T-helper 1 cell treated with Interleukin-12 subunit alpha and Interleukin-12 subunit beta and Interleukin-4 antibody, amounts not matched to agents 30 μg/mL and 1 μg/mL, for 36 hours (primary cell): ENCODE measurements around the gene RIPPLY3.
"Not testable (repeated sequence)": the region's sequence is repeated elsewhere in the genome, so short reads cannot be mapped to it uniquely, and the experiment has no call there.

ENCODE experiments used
- H3K27ac Mint-ChIP-seq: one replicate; pipeline ENCODE4 v1.8.0; 2021; ENCODE audit warnings: mild to moderate bottlenecking, mixed read lengths
- H3K27me3 Mint-ChIP-seq: one replicate; pipeline ENCODE4 v1.8.0; 2021; ENCODE audit warnings: low read depth, mixed read lengths
- H3K36me3 Mint-ChIP-seq: one replicate; pipeline ENCODE4 v1.8.0; 2021; ENCODE audit warnings: low read depth, mixed read lengths
- H3K4me1 Mint-ChIP-seq: one replicate; pipeline ENCODE4 v1.8.0; 2021; ENCODE audit warnings: low read depth, mixed read lengths
- H3K4me3 Mint-ChIP-seq: one replicate; pipeline ENCODE4 v1.8.0; 2021; ENCODE audit warnings: mild to moderate bottlenecking, moderate library complexity, mixed read lengths
- H3K9me3 Mint-ChIP-seq: one replicate; pipeline ENCODE4 v1.8.0; 2021; ENCODE audit warnings: mixed read lengths

Gene RIPPLY3

GRCh38 chr21:37026499-37026898 lies 20.0 kb downstream of the RIPPLY3 start:
- H3K9me3 Mint-ChIP-seq: no peaks in the 10 kb centered on the region
- H3K27me3 Mint-ChIP-seq: peaks cover 10% of the 10 kb centered on the region
- H3K27ac Mint-ChIP-seq: no peak overlapping the region

DNA sequence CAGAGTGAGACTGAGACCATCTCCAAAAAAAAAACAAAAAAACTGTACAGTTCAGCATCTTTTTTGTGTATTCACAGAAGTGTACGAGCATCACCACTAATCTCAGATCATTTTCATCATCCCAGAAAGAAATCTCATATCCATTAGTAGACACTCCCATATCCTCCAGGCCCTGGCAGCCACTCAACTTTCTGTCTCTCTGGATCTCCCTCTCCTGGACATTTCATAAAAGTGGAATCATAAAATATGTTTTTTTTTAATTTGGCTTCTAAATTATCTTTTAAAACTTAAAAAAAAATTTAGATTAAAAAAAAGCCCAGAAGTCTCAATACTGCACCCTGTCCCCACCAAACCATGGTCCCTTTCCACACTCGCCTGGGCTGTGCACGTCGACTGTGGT lies 22.1 kb downstream of the RIPPLY3 start:
- peaks cover 13% of the 10 kb centered on the region for H3K27me3 Mint-ChIP-seq
- no peak overlapping the region for H3K4me3 Mint-ChIP-seq
- H3K4me1 Mint-ChIP-seq: no peaks in the 10 kb centered on the region
- no peaks in the 10 kb centered on the region for H3K36me3 Mint-ChIP-seq
- no peak overlapping the region for H3K27ac Mint-ChIP-seq
- no peaks in the 10 kb centered on the region for H3K9me3 Mint-ChIP-seq

More at GRCh38 chr21:37026499-37026898, 20.0 kb downstream of the RIPPLY3 start:
- H3K4me3 Mint-ChIP-seq: no peak overlapping the region
- no peaks in the 10 kb centered on the region for H3K36me3 Mint-ChIP-seq
- no peaks in the 10 kb centered on the region for H3K4me1 Mint-ChIP-seq

- H3K9me3 Mint-ChIP-seq: no peaks in the 10 kb centered on the region
- H3K27ac Mint-ChIP-seq: no peak overlapping the region
- no peaks in the 10 kb centered on the region for H3K36me3 Mint-ChIP-seq
- peaks cover 13% of the 10 kb centered on the region for H3K27me3 Mint-ChIP-seq
- H3K4me1 Mint-ChIP-seq: no peaks in the 10 kb centered on the region
- no peak overlapping the region for H3K4me3 Mint-ChIP-seq
These were observed 24.4 kb downstream of the RIPPLY3 start for GRCh38 chr21:37030864-37031263.

DNA sequence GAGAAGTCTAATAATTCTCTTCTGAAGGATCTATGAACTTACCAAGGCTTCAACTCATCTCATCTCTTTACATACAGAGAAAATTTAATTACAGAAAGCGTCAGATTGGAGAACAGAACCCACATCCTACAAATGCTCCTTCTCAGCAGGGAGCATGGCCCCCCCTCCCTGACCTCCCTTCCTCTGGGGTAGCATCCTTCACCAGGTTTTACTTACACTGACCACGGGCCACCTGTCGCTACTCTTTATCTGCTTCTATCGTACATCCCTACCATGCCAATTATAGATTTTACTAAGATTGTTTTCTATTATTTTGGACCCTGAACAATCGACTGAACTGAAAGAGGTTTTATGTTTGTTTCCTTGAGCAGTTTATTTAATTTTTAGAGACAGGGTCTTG lies 25.8 kb downstream of the RIPPLY3 start:
- Mint-ChIP-seq H3K4me3 (no peak overlapping the region), H3K36me3 (no peaks in the 10 kb centered on the region), H3K27ac (no peak overlapping the region)

GRCh38 chr21:37032877-37033471 lies 26.5 kb downstream of the RIPPLY3 start:
- Mint-ChIP-seq H3K4me1 (no peaks in the 10 kb centered on the region), H3K9me3 (no peaks in the 10 kb centered on the region), H3K36me3 (no peaks in the 10 kb centered on the region), H3K4me3 (no peak overlapping the region), H3K27ac (no peak overlapping the region), H3K27me3 (peaks cover 5% of the 10 kb centered on the region)

More for the DNA sequence above, 25.8 kb downstream of the RIPPLY3 start:
- no peaks in the 10 kb centered on the region for H3K4me1 Mint-ChIP-seq
- no peaks in the 10 kb centered on the region for H3K9me3 Mint-ChIP-seq
- peaks cover 5% of the 10 kb centered on the region for H3K27me3 Mint-ChIP-seq

GRCh38 chr21:37034394-37034793 lies 27.9 kb downstream of the RIPPLY3 start:
- not testable (repeated sequence) for H3K27ac Mint-ChIP-seq

GRCh38 chr21:37036177-37036576 lies 29.7 kb downstream of the RIPPLY3 start:
- Mint-ChIP-seq H3K9me3 (no peaks in the 10 kb centered on the region), H3K36me3 (no peaks in the 10 kb centered on the region), H3K27ac (no peak overlapping the region), H3K4me3 (no peak overlapping the region), H3K4me1 (no peaks in the 10 kb centered on the region), H3K27me3 (peaks cover 5% of the 10 kb centered on the region)

More at GRCh38 chr21:37034394-37034793, 27.9 kb downstream of the RIPPLY3 start:
- not testable (repeated sequence) for H3K9me3 Mint-ChIP-seq, H3K36me3 Mint-ChIP-seq, H3K4me1 Mint-ChIP-seq, H3K27me3 Mint-ChIP-seq, H3K4me3 Mint-ChIP-seq

DNA sequence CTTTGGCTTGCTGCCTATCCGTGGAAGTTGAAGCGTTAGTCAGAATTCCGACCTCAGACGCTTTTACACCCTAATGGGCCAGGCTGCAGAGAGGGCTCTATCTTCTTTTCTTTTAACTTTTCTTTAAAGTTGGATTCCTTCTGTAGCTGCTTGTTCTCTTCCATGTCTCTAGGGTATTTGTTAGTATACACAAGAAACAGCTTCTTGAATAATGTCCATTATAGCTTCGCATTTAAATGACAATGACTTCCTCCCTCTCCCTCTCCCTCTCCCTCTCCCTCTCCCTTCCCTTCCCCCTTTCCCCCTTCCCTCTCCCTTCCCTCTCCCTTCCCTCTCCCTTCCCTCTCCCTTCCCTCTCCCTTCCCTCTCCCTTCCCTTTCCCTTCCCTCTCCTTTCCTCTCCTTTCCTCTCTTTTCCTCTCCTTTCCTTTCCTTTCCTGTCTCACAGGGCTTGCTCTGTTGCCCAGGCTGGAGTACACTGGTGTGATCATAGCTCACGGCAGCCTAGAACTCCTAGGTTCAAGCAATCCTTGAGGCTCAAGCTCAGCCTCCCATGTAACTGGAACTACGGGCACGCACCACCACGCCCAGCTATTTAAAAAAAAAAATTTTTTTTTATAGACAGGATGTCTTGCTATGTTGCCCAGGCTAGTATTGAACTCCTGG lies 33.0 kb downstream of the RIPPLY3 start:
- no peak overlapping the region for H3K27ac Mint-ChIP-seq
- no peaks in the 10 kb centered on the region for H3K36me3 Mint-ChIP-seq
- H3K9me3 Mint-ChIP-seq: no peaks in the 10 kb centered on the region
- no peak overlapping the region for H3K4me3 Mint-ChIP-seq
- no peaks in the 10 kb centered on the region for H3K4me1 Mint-ChIP-seq
- no peaks in the 10 kb centered on the region for H3K27me3 Mint-ChIP-seq

DNA sequence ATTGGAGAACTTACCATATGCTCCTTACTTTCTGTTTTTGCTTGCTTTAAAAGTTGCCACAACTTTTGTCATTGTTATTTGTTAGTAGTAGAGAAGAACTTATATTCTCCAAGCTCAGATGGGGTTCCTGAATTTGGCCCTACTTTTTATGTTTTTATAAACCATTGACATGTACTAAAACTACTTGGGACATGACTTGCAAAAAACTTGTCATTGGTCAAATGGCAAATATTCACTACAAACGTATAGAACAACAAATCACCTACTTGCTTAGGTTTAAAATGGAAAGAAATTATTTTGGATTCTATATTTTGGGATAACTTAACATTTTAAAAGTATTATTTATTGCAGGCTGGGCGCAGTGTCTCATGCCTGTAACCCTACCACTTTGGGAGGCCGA lies 33.7 kb downstream of the RIPPLY3 start:
- H3K36me3 Mint-ChIP-seq: no peaks in the 10 kb centered on the region
- peaks cover 5% of the 10 kb centered on the region for H3K4me1 Mint-ChIP-seq
- H3K27me3 Mint-ChIP-seq: no peaks in the 10 kb centered on the region

DNA sequence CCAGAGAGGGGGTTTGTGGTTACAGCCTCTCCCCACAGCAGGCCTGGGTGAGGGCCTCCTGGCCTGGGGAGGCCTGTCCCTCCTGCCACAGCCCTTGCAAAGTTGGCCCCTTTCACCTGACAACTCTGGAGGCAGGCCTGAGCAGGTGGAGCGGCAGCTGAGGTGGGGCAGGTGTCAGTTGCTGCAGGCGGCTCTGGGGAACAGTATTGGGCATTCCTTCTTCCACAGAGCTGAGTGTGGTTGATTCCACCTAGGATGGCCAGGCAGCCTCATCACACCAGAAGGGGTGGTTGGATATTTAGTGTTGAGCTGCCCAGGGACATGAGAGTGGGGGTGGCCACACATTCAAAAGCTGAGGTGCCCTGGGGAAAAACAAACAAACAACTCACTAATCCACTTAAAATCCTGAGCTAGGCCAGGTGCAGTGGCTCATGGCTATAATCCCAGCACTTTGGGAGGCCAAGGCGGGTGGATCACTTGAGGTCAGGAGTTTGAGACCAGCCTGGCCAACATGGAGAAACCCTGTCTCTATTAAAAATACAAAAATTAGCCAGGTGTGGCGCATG lies 35.3 kb downstream of the RIPPLY3 start:
- Mint-ChIP-seq H3K27me3 (no peaks in the 10 kb centered on the region), H3K9me3 (no peaks in the 10 kb centered on the region), H3K36me3 (no peaks in the 10 kb centered on the region), H3K4me1 (peaks cover 10% of the 10 kb centered on the region), H3K4me3 (no peak overlapping the region), H3K27ac (no peak overlapping the region)

More for the DNA sequence above, 33.7 kb downstream of the RIPPLY3 start:
- Mint-ChIP-seq H3K9me3 (no peaks in the 10 kb centered on the region), H3K4me3 (no peak overlapping the region), H3K27ac (no peak overlapping the region)

GRCh38 chr21:37043818-37044217 lies 37.3 kb downstream of the RIPPLY3 start:
- Mint-ChIP-seq H3K27ac (no peak overlapping the region), H3K4me1 (peaks cover 10% of the 10 kb centered on the region), H3K4me3 (no peak overlapping the region), H3K36me3 (no peaks in the 10 kb centered on the region), H3K27me3 (peaks cover 13% of the 10 kb centered on the region), H3K9me3 (no peaks in the 10 kb centered on the region)

GRCh38 chr21:37044643-37045042 lies 38.1 kb downstream of the RIPPLY3 start:
- Mint-ChIP-seq H3K9me3 (no peaks in the 10 kb centered on the region), H3K27me3 (peaks cover 19% of the 10 kb centered on the region), H3K27ac (no peak overlapping the region), H3K4me1 (peaks cover 10% of the 10 kb centered on the region), H3K36me3 (no peaks in the 10 kb centered on the region), H3K4me3 (no peak overlapping the region)

DNA sequence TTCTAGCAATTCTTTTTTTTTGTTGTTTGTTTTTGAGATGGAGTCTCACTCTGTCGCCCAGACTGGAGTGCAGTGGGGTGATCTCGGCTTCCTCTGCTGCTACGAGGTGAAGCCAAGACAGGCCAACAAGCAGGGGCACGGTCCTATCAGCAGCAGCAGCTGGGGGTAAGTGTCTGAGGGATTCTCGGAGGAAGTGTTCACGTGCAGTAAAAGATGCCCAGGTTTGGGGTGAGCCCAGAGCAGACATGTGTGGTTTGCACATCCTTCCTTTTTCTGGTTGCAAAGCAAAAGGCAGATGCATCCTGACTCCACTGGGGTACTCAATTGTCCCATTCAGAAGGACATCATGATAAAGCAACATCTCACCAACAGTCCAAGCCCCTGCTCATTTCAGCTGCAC lies 38.6 kb downstream of the RIPPLY3 start:
- Mint-ChIP-seq H3K27ac (no peak overlapping the region), H3K27me3 (peaks cover 23% of the 10 kb centered on the region), H3K4me3 (no peak overlapping the region), H3K9me3 (no peaks in the 10 kb centered on the region), H3K4me1 (peaks cover 10% of the 10 kb centered on the region), H3K36me3 (no peaks in the 10 kb centered on the region)

DNA sequence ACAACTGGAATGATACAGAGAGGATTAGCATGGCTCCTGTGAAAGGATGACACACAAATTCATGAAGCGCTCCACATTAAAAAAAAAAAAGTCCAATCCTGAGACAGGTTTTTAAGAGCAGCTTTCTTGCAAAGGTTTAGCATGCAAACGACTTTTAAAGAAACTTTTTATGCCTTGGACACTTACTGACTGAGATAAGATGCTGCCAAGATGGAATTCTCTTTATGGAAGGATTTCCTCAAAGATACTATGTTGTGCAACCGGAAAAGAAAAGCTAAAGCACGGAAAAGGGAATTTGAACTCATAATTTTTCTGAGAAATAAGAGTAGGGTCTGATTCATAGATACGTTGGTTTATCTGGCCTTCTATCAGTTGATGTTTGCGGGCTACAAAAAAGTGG lies 39.1 kb downstream of the RIPPLY3 start:
- H3K36me3 Mint-ChIP-seq: no peaks in the 10 kb centered on the region
- peaks cover 10% of the 10 kb centered on the region for H3K4me1 Mint-ChIP-seq
- H3K27me3 Mint-ChIP-seq: peaks cover 23% of the 10 kb centered on the region
- H3K4me3 Mint-ChIP-seq: no peak overlapping the region
- no peak overlapping the region for H3K27ac Mint-ChIP-seq
- no peaks in the 10 kb centered on the region for H3K9me3 Mint-ChIP-seq

DNA sequence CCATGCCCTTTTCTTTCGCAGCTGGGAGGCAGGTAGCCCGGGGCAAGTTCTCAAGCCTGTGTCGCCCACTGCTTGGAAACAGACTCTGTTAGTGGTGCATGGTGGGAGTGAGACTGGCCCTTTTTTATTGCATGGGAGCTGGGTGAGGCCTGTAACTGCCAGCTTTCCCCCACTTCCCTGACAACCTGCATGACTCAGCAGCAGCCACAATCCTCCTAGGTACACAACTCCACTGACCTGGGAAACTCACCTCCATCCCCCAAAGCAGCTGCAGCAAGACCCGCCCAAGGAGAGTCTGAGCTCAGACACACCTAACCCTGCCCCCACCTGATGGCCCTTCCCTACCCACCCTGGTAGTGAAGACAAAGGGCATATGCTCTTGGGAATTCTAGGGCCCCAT lies 40.6 kb downstream of the RIPPLY3 start:
- no peak overlapping the region for H3K27ac Mint-ChIP-seq
- H3K4me3 Mint-ChIP-seq: no peak overlapping the region
- peaks cover 27% of the 10 kb centered on the region for H3K27me3 Mint-ChIP-seq
- no peaks in the 10 kb centered on the region for H3K9me3 Mint-ChIP-seq
- H3K4me1 Mint-ChIP-seq: peaks cover 10% of the 10 kb centered on the region
- H3K36me3 Mint-ChIP-seq: no peaks in the 10 kb centered on the region
